Activated CD4-positive, alpha-beta T cell treated with anti-CD3 and anti-CD28 coated beads, Interleukin-2, Interleukin-4, amounts not matched to agents 100 ng/mL and 50 ng/mL, durations not matched to agents 16 hours and 8 hours (primary cell): ENCODE data around the gene VILL.

ENCODE experiments used
- DNase-seq: peaks from one replicate; pipeline ENCODE4 v3.0.0-alpha.2; 2020; ENCODE audit warnings: low spot score

VILL gene

GRCh38 chr3:37990527-37990926, at the start of gene VILL:
VILL (plus strand) TSS chr3:37990786; CDS start chr3:37993673, 2,887 bp downstream.
- no peak for DNase-seq

- DNase-seq = no peak
Measured at GRCh38 chr3:37941608-37942508, 48.7 kb upstream of the VILL start.

DNA sequence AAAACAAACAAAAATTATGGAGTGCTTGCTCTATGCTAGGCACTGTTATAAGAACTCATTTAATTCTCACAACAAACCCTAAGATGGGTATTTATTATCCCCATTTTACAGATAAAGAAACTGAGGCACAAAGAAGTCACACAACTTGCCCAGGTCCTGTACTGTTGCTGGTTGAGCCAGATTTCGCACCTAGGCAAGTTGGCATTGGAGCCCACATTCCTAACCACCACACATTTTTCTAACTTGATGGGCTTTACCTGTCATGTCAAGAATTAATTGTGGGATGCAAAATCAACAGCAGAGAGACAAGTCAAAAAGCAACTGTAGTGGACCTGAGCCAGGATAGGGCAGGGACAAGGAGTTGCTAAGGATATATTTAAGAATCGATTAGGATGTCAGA, 47.9 kb upstream of the VILL start:
- no peak for DNase-seq

DNA sequence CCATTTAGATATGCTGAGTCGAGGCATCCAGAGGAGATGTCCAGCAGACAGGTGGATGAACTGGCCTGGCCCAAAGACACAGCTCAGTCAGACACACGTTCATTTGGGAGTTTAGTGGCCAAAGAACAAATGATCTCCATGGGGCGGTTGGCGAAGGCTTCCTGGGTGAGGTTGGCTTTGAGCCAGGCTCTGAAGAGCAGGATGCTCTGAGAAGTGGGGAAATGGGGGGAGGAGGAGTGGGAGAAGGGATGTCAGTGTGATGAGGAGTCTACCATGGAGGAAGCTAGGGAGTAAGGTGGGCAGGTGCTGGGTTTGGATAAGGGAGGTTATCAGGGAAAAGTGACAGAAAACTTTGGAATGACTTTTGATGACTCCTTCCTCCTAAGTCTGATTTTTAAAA, 47.5 kb upstream of the VILL start:
- DNase-seq = no peak

DNA sequence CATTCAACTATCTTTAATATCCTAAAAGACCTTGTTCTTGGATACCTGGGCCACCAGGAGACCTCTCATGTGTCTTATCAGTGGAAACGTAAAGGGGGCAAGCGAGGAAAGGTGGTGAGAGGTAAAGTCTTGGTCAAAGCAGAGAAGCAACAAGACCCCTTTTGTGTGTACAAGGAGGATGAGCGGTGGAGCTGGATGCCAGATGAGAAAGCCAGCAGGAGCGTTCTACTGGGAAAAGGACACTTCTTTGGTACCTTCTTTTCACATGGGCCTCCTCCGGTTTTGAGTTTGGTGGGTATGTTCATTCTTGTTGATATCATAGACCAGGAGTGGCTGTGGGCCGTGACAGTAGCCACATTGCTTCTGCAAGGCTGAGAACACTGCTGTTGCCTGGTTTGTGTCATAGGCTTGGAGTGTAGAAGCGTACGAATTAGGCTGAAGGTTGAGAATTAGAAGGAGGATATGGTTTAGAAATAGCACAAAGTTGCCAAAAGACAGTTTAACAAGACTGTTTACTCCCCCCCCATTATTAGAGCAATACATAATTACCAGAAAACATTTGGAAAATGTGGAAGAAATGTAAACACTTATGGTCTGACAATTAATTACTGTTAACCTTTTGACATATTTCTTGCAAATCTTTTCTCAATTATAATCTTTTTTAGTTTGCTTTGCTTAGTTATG, 46.8 kb upstream of the VILL start:
- no peak for DNase-seq

GRCh38 chr3:37944391-37944842, 46.2 kb upstream of the VILL start:
- DNase-seq = no peak

GRCh38 chr3:37945156-37945806, 45.3 kb upstream of the VILL start:
- no peak for DNase-seq

DNA sequence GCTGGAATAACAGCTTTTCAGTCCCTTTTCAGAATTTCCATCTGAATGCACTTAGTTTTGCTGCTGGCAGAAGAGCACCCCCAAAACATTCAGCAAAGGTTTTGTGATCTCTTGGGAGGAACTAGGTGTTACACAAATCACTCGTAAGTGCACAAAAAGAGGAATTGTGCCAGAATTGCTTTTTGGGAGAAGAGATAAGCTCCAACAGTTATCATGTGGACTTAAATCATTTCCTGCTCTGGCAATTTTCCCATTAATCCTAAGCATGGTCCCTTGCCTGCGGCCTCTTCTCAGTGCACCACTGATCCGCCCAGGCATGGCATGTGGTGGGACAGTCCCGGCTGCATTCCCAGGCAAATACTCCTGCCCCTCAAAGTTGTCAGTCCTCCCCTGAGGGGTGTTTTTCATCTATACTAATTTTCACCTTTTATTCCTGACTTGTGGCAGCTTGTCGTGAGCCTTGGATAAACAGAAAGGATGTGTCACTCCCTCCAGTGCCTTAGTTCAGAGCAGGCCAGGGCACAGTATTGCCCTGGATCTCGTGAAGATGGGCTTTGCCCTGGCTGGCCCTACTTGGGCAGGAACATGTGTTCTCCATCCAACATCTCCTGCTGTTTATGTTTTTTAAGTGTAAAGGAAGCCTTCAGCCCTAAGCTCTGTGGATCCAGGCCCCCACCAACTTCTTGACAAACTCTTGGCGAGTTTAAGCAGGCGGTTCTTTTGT, 44.6 kb upstream of the VILL start:
- DNase-seq = no peak

- DNase-seq = no peak
Measured at GRCh38 chr3:37946531-37946889, 44.1 kb upstream of the VILL start.

- DNase-seq = no peak
Measured at GRCh38 chr3:37949866-37950265, 40.7 kb upstream of the VILL start.

DNA sequence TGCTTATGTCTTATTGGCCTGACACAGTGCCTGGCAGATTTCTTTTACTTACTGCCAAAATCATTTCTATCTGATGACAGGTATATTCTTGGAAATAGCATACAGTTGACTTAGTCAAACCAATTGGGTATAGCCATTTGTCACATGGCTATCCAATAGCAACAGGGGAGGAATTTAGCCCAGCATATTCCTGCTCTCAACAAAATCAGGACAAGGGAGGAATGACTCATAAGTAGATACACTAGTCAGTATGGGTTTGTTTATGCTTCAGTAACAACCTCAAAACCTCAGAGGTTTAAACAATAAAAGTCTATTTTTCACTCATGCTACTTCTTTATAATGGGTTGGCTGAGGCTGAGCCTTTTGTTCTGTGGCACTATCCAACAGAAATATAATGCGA, 38.0 kb upstream of the VILL start:
- DNase-seq = no peak

DNA sequence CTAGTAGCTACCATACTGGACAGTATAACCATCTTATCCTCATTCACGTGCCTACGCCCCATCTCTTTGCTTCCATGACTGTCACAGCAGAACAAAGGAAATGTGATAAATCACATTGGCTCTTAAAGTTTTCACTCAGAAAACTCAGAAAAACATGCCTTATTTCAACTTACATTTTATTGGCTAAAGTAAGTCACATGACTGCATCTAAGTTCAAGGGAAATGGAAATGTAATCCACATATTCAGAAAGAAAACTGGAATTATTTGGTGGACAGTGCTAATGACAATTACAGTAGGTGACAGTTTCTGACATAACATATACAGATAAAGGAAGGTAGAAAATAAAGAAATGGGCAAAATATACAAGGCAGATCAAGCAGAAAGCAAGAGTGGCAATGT, 37.4 kb upstream of the VILL start:
- no peak for DNase-seq

DNA sequence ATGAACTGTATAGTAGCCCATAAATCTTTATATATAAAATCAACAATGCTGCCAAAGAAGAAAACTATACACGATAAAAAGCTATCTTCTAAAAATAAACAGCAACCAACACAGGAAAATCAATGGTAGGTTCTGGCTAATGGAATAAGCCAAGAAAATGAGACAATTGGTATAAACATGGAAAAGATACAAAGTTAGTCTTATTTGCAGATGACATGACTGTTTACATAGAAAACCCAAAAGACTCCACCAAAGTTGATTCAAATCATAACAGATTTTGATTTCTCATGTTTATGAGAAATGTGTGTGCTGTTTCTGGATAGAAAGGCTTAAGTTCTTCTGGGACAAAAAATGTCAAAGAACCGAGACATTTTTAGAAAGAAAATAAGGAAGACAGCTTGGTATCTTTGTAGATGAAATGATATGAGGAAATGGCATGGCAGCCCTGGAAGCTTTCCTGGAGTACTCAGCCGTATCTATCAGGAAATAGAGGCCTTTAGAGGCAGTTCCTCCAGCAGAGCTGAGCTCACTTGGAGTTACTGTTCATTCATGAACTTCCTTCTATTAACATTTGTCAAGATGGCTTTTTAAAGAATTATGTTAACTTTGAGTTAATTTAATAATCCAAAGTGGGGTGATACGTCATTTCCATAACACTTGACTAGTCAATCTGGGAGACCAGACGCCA, 36.7 kb upstream of the VILL start:
- DNase-seq = no peak

- no peak for DNase-seq
Measured at GRCh38 chr3:37954881-37955280, 35.7 kb upstream of the VILL start.

GRCh38 chr3:37955918-37956707, 34.5 kb upstream of the VILL start:
- no peak for DNase-seq

- no peak for DNase-seq
Measured at GRCh38 chr3:37956723-37957538, 33.7 kb upstream of the VILL start.

GRCh38 chr3:37957539-37957936, 33.0 kb upstream of the VILL start:
- no peak for DNase-seq

- DNase-seq = no peak
Measured at GRCh38 chr3:37961622-37962431, 28.8 kb upstream of the VILL start.

- no peak for DNase-seq
Measured at GRCh38 chr3:37963016-37963415, 27.6 kb upstream of the VILL start.
